PFSK-1 (cell line): ENCODE results near the gene SH3TC1.

Source experiments
- POLR2AphosphoS5 ChIP-seq: IDR thresholded peaks from 2 replicates; pipeline ENCODE4 v1.6.1; 2012; ENCODE audit warnings: low read depth, mild to moderate bottlenecking, control low read depth, low read length, moderate library complexity
- TAF1 ChIP-seq: IDR thresholded peaks from 2 replicates; pipeline ENCODE4 v1.6.1; 2012; ENCODE audit warnings: low read length, control low read depth, borderline replicate concordance; ENCODE audit not compliant: insufficient read depth

DNA sequence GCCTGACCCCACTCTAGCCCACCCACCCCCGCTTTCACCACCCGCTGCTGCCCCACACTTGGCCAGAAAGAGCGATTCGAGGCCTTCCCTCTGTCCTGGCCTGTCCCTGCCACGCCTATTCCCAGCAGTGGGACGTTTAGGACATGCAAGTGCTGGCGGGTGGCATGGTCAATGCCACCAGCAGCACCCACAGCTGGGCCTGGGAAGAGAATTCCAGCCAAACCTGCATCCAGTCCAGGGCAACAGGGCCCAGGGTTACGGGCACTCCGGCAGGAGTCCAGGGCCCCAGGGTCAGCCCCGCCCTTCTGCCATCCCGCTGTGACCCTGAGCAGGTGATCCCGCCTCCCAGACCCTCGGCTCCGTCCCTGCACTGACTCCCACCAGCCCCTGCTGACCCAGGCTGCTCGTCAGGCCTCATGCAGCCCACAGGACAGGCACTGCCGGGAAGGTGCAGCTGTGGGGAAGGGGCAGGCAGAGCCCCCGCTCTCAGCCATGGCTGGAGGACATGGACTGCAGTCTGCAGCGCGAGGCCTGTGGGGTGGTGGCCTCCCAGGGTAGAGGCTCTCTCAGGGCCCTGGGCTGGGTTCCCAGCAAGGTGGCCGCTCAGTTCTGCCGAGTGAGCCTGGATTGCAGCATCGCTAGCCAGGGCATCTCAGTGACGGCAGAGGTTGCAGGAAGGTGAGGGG, 63.7 kb downstream of the SH3TC1 start:
- TF ChIP-seq POLR2AphosphoS5 (no peak), TAF1 (no peak)
